Activated naive CD8-positive, alpha-beta T cell treated with anti-CD3 and anti-CD28 coated beads, Interleukin-2, amount 10 ng/mL, durations not matched to agents 7 days and 5 days (primary cell): ENCODE measurements around the gene NGB. TPM values are rescaled to one million over a fixed set of nuclear protein-coding genes. Genes with fewer than 3 reads are reported as not detected.
"Not testable (repeated sequence)": the region's sequence is repeated elsewhere in the genome, so short reads cannot be mapped to it uniquely, and the experiment has no call there.

Source experiments
- ATAC-seq: fragments of 150-1000 bp; cut with Tn5 transposase; one replicate; pipeline ENCODE4 v1.10.0; 2021; ENCODE audit warnings: low read depth, moderate library complexity
- POLR2A ChIA-PET: fragments of 350-600 bp; sonication (Branson Sonifier 250); formaldehyde crosslinking; loops from one replicate; lab custom pipeline; 2021; ENCODE audit warnings: antibody characterized with exemption; lab: Charles Lee
- DNase-seq: peaks from one replicate; pipeline ENCODE4 v3.0.0; 2021
- H3K27ac Mint-ChIP-seq: one replicate; pipeline ENCODE4 v1.8.0; 2022; ENCODE audit warnings: mild to moderate bottlenecking, mixed read lengths
- H3K27me3 Mint-ChIP-seq: one replicate; pipeline ENCODE4 v1.8.0; 2022; ENCODE audit warnings: mild to moderate bottlenecking, moderate library complexity, mixed read lengths
- H3K36me3 Mint-ChIP-seq: one replicate; pipeline ENCODE4 v1.8.0; 2021; ENCODE audit warnings: mild to moderate bottlenecking, mixed read lengths
- H3K4me1 Mint-ChIP-seq: one replicate; pipeline ENCODE4 v1.8.0; 2021; ENCODE audit warnings: mixed read lengths
- H3K4me3 Mint-ChIP-seq: one replicate; pipeline ENCODE4 v1.8.0; 2022; ENCODE audit warnings: mild to moderate bottlenecking, moderate library complexity, mixed read lengths
- H3K9me3 Mint-ChIP-seq: one replicate; pipeline ENCODE4 v1.8.0; 2021; ENCODE audit warnings: mixed read lengths
- total RNA-seq, 2 experiments: library from RNA; stranded (reverse); gene quantifications; one replicate each; pipeline ENCODE4 v1.2.3, GENCODE V29; 2021

NGB gene
- total RNA-seq, 2 experiments from 2014 or later: not detected

- POLR2A ChIA-PET: no interaction called here
- Mint-ChIP-seq H3K36me3 (peaks cover 9% of the 10 kb centered on the region), H3K9me3 (no peaks in the 10 kb centered on the region), H3K4me3 (no peak overlapping the region), H3K27ac (no peak overlapping the region), H3K4me1 (no peaks in the 10 kb centered on the region), H3K27me3 (no peaks in the 10 kb centered on the region)
- ATAC-seq: no peak
- DNase-seq: no peak
These were observed 10.9 kb upstream of the NGB start for GRCh38 chr14:77281852-77282410.

GRCh38 chr14:77280921-77281320, 9.9 kb upstream of the NGB start:
- ATAC-seq, H3K27me3 Mint-ChIP-seq, H3K36me3 Mint-ChIP-seq, DNase-seq, H3K9me3 Mint-ChIP-seq, H3K4me3 Mint-ChIP-seq, H3K27ac Mint-ChIP-seq, POLR2A ChIA-PET, H3K4me1 Mint-ChIP-seq: not testable (repeated sequence)

- POLR2A ChIA-PET: no interaction called here
- Mint-ChIP-seq H3K9me3 (no peaks in the 10 kb centered on the region), H3K27ac (no peak overlapping the region), H3K4me3 (no peak overlapping the region), H3K4me1 (peaks cover 1% of the 10 kb centered on the region), H3K36me3 (peaks cover 6% of the 10 kb centered on the region), H3K27me3 (no peaks in the 10 kb centered on the region)
- DNase-seq (no peak), ATAC-seq (no peak)
These were observed 8.7 kb upstream of the NGB start for GRCh38 chr14:77279719-77280118.

- Mint-ChIP-seq H3K4me1 (peaks cover 1% of the 10 kb centered on the region), H3K4me3 (no peak overlapping the region), H3K27ac (no peak overlapping the region), H3K9me3 (no peaks in the 10 kb centered on the region), H3K36me3 (peaks cover 4% of the 10 kb centered on the region), H3K27me3 (no peaks in the 10 kb centered on the region)
- POLR2A ChIA-PET: no interaction called here
- DNase-seq: no peak
- ATAC-seq: no peak
These were observed 7.6 kb upstream of the NGB start for GRCh38 chr14:77278461-77279230.

- Mint-ChIP-seq H3K4me1 (peaks cover 1% of the 10 kb centered on the region), H3K27me3 (peaks cover 8% of the 10 kb centered on the region), H3K27ac (no peak overlapping the region), H3K4me3 (no peak overlapping the region), H3K9me3 (no peaks in the 10 kb centered on the region), H3K36me3 (peaks cover 1% of the 10 kb centered on the region)
- DNase-seq (no peak), ATAC-seq (no peak)
- POLR2A ChIA-PET: no interaction called here
These were observed 6.0 kb upstream of the NGB start for GRCh38 chr14:77276959-77277358.

GRCh38 chr14:77276295-77276935, 5.4 kb upstream of the NGB start:
- POLR2A ChIA-PET: no interaction called here
- no peak overlapping the region for H3K27ac Mint-ChIP-seq
- peaks cover 1% of the 10 kb centered on the region for H3K36me3 Mint-ChIP-seq
- ATAC-seq: no peak
- no peaks in the 10 kb centered on the region for H3K9me3 Mint-ChIP-seq
- no peak overlapping the region for H3K4me3 Mint-ChIP-seq
- H3K4me1 Mint-ChIP-seq: peaks cover 1% of the 10 kb centered on the region
- DNase-seq: no peak
- peaks cover 13% of the 10 kb centered on the region for H3K27me3 Mint-ChIP-seq

GRCh38 chr14:77275601-77276017, 4.6 kb upstream of the NGB start:
- POLR2A ChIA-PET: no interaction called here
- Mint-ChIP-seq H3K36me3 (peaks cover 1% of the 10 kb centered on the region), H3K27ac (no peak overlapping the region), H3K4me1 (peaks cover 1% of the 10 kb centered on the region), H3K9me3 (no peaks in the 10 kb centered on the region), H3K27me3 (peaks cover 16% of the 10 kb centered on the region), H3K4me3 (no peak overlapping the region)
- ATAC-seq (no peak), DNase-seq (no peak)

GRCh38 chr14:77275041-77275580, 4.1 kb upstream of the NGB start:
- ATAC-seq (no peak), DNase-seq (no peak)
- no peaks in the 10 kb centered on the region for H3K36me3 Mint-ChIP-seq
- H3K27me3 Mint-ChIP-seq: peaks cover 20% of the 10 kb centered on the region
- no peak overlapping the region for H3K27ac Mint-ChIP-seq
- POLR2A ChIA-PET: no interaction called here
- peaks cover 1% of the 10 kb centered on the region for H3K4me1 Mint-ChIP-seq
- H3K4me3 Mint-ChIP-seq: no peak overlapping the region
- H3K9me3 Mint-ChIP-seq: no peaks in the 10 kb centered on the region

GRCh38 chr14:77273796-77274195, 2.8 kb upstream of the NGB start:
- peaks cover 31% of the 10 kb centered on the region for H3K27me3 Mint-ChIP-seq
- peaks cover 1% of the 10 kb centered on the region for H3K4me1 Mint-ChIP-seq
- no peak overlapping the region for H3K4me3 Mint-ChIP-seq
- DNase-seq (no peak), ATAC-seq (no peak)
- no peaks in the 10 kb centered on the region for H3K9me3 Mint-ChIP-seq
- POLR2A ChIA-PET: no interaction called here
- no peaks in the 10 kb centered on the region for H3K36me3 Mint-ChIP-seq
- no peak overlapping the region for H3K27ac Mint-ChIP-seq

- no peak for DNase-seq
- peaks cover 1% of the 10 kb centered on the region for H3K36me3 Mint-ChIP-seq
- H3K9me3 Mint-ChIP-seq: peaks cover 2% of the 10 kb centered on the region
- H3K27ac Mint-ChIP-seq: no peak overlapping the region
- H3K4me3 Mint-ChIP-seq: no peak overlapping the region
- ATAC-seq: no peak
- peaks cover 1% of the 10 kb centered on the region for H3K4me1 Mint-ChIP-seq
- peaks cover 42% of the 10 kb centered on the region for H3K27me3 Mint-ChIP-seq
- POLR2A ChIA-PET: no interaction called here
These were observed 1.3 kb upstream of the NGB start for GRCh38 chr14:77272261-77272660.

GRCh38 chr14:77270361-77271112, 469 bp downstream of the NGB start:
- POLR2A ChIA-PET: no interaction called here
- no peak overlapping the region for H3K4me3 Mint-ChIP-seq
- H3K27me3 Mint-ChIP-seq: peaks cover 42% of the 10 kb centered on the region
- H3K9me3 Mint-ChIP-seq: peaks cover 2% of the 10 kb centered on the region
- H3K36me3 Mint-ChIP-seq: peaks cover 1% of the 10 kb centered on the region
- H3K4me1 Mint-ChIP-seq: no peaks in the 10 kb centered on the region
- DNase-seq (no peak), ATAC-seq (no peak)
- no peak overlapping the region for H3K27ac Mint-ChIP-seq

GRCh38 chr14:77268989-77269600, 1.9 kb downstream of the NGB start:
- ATAC-seq: no peak
- Mint-ChIP-seq H3K36me3 (peaks cover 1% of the 10 kb centered on the region), H3K9me3 (peaks cover 2% of the 10 kb centered on the region)

More at GRCh38 chr14:77268989-77269600, 1.9 kb downstream of the NGB start:
- H3K4me3 Mint-ChIP-seq: no peak overlapping the region
- no peaks in the 10 kb centered on the region for H3K4me1 Mint-ChIP-seq
- no peak overlapping the region for H3K27ac Mint-ChIP-seq
- POLR2A ChIA-PET: no interaction called here
- no peak for DNase-seq
- H3K27me3 Mint-ChIP-seq: peaks cover 42% of the 10 kb centered on the region
